Measurements from ENCODE around the gene IGFLR1. TPM values are rescaled to one million over a fixed set of nuclear protein-coding genes. Genes with fewer than 3 reads are reported as not detected.

IGFLR1 gene
- total and polyA plus RNA-seq, 2 of the 8 experiments (the other 6 are each of a cell fraction or from before 2014, with no cell fraction given): 8.4 to 28.9 TPM

GRCh38 chr19:35745328-35746086 lies 3.3 kb upstream of the IGFLR1 start, which contains the start of the genes PSENEN and U2AF1L4:
Gene PSENEN, plus strand, starts transcription at chr19:35745651. Its CDS starts 280 bp downstream, at chr19:35745931.
Gene U2AF1L4, minus strand, starts transcription at chr19:35745418. Its CDS starts 27 bp downstream, at chr19:35745391.
- Histone ChIP-seq H3K36me3 (ENCODE audit: control insufficient read depth in 2 of 4, insufficient read depth in 4 of 4, low read length in 3 of 4) (peaks cover 0 to 2% (median 0%) of the 10 kb centered on the region in 4 experiments; a peak in 1 of 8 replicates), H4K8ac (ENCODE audit: extremely low read depth, insufficient read depth, low read length) (peak within 1 kb of the TSS; percentile 82), H3K9ac (replicated peaks in 1 of 4; ENCODE audit: extremely low read depth in 1 of 4, low read depth in 3 of 4, low read length in 3 of 4) (peak within 1 kb of the TSS; percentile 56 to 82 (median 78)), H3K79me1 (ENCODE audit: low read depth, low read length) (no peaks in the 10 kb centered on the region; the same call in none of the 2 replicates), H3K9me3 (ENCODE audit: insufficient read depth in 2 of 2, low read depth in 1 of 2, low read length in 1 of 2) (no peaks in the 10 kb centered on the region), H2BK12ac (ENCODE audit: low read depth, low read length) (0 out of 2 replicates have a peak within 1 kb of the TSS, but pooled peaks have one; percentile 12), H2AFZ (ENCODE audit: low read length) (peak within 1 kb of the TSS; percentile 96), H3K18ac (ENCODE audit: extremely low read depth, low read length) (peak within 1 kb of the TSS; percentile 34), H3K56ac (replicated peaks; ENCODE audit: insufficient read length, low read depth, low read length) (peak within 1 kb of the TSS; percentile 54), H3K27ac (ENCODE audit: low read depth, low read length) (peak within 1 kb of the TSS; percentile 91), H3K4ac (replicated peaks; ENCODE audit: insufficient read length, low read depth, low read length) (peak within 1 kb of the TSS; percentile 13), H2BK15ac (ENCODE audit: low read length) (peak within 1 kb of the TSS; percentile 72; the same call in 1 of the 2 replicates), H3K14ac (ENCODE audit: insufficient read length) (no peak within 1 kb of the TSS), H4K20me1 (replicated peaks in 1 of 2; ENCODE audit: control insufficient read depth in 1 of 2, insufficient read depth in 2 of 2, low read length in 2 of 2) (peaks cover 0 to 2% of the 10 kb centered on the region in 2 experiments), H4K91ac (replicated peaks; ENCODE audit: insufficient read length, low read length) (no peak within 1 kb of the TSS), H2BK5ac (ENCODE audit: low read depth, low read length) (peak within 1 kb of the TSS; percentile 88; the same call in 1 of the 2 replicates), H2BK120ac (replicated peaks; ENCODE audit: low read depth, low read length) (no peak within 1 kb of the TSS), H2AK5ac (ENCODE audit: low read depth, low read length) (no peak within 1 kb of the TSS), H3K27me3 (replicated peaks in 1 of 4; ENCODE audit: control insufficient read depth in 3 of 4, extremely low read depth in 1 of 4, insufficient read depth in 3 of 4, low read length in 3 of 4) (no peaks in the 10 kb centered on the region), H3K4me3 (ENCODE audit: extremely low read depth in 1 of 4, insufficient read depth in 2 of 4, low read depth in 3 of 4, low read length in 4 of 4) (peak within 1 kb of the TSS; percentile 65 to 95 (median 82)), H2BK20ac (ENCODE audit: low read length) (no peak within 1 kb of the TSS), H3K79me2 (ENCODE audit: control insufficient read depth in 1 of 2, insufficient read depth in 2 of 2, low read length in 2 of 2) (peaks cover 0 to 7% of the 10 kb centered on the region in 2 experiments; a peak in 1 of 4 replicates), H3K4me2 (ENCODE audit: insufficient read depth in 1 of 2, low read depth in 2 of 2, low read length in 2 of 2) (peak within 1 kb of the TSS; percentile 59 to 84), H3K23me2 (ENCODE audit: low read depth, low read length) (peaks cover 15% of the 10 kb centered on the region), H3K23ac (ENCODE audit: insufficient read length) (no peak within 1 kb of the TSS), H3K4me1 (replicated peaks in 1 of 4; ENCODE audit: control insufficient read depth in 3 of 4, insufficient read depth in 4 of 4, low read length in 3 of 4) (peaks cover 0 to 4% (median 2%) of the 10 kb centered on the region in 4 experiments; a peak in 3 of 7 replicates), H4K5ac (ENCODE audit: insufficient read length, low read depth, low read length) (peak within 1 kb of the TSS; percentile 4)
- WGBS, 2 experiments (ENCODE audit: extremely low coverage in 1 of 2, insufficient coverage in 1 of 2, insufficient read length in 1 of 2, insufficient replicate concordance in 2 of 2, low coverage in 1 of 2, low lambda C conversion rate in 2 of 2, missing lambda C conversion rate in 1 of 2): 1% methylated on average over 38 of the region's 40 CpGs; no CpG with 5 or more reads in 1 of the 2 experiments
- ChIA-PET CTCF (ENCODE audit: partially characterized antibody) (interaction anchor here (0.6 to 1.5 kb wide), 4 partner anchors 74 to 186 kb away, joined by 3 to 4 read pairs (median 3); no protein-coding TSS in a partner anchor), POLR2A (ENCODE audit: partially characterized antibody) (interaction anchor here (0.6 to 2.7 kb wide), 21 partner anchors 9 to 571 kb away, joined by 3 to 23 read pairs (median 4); partner anchors contain the start of genes ALKBH6, ARHGAP33, HSPB6 and KIRREL2)
- DNase-seq (ENCODE audit: low read depth in 1 of 2, low spot score in 2 of 2) (peak; percentile 92 to 97), FAIRE-seq (peak; percentile 82)
- TF ChIP-seq CHD2 (IDR thresholded peaks at IDR 0.05; ENCODE audit: low read length) (no peak), TBP (IDR thresholded peaks at IDR 0.05; ENCODE audit: low read depth, low read length) (no peak), BACH1 (IDR thresholded peaks at IDR 0.05; ENCODE audit: low read length) (0 out of 2 replicates have a peak, but pooled peaks have one; percentile 8), EGR1 (IDR thresholded peaks at IDR 0.05; ENCODE audit: borderline replicate concordance, low read depth, low read length) (peak; percentile 95), JUND (IDR thresholded peaks at IDR 0.05; ENCODE audit: low read length) (peak; percentile 17; the same call in 1 of the 2 replicates), CTBP2 (IDR thresholded peaks at IDR 0.05; ENCODE audit: borderline replicate concordance, insufficient read depth, insufficient read length, low read length) (no peak), GABPA (IDR thresholded peaks at IDR 0.05; ENCODE audit: borderline replicate concordance, insufficient read depth, low read length) (peak; percentile 88; the same call in 1 of the 2 replicates), NRF1 (IDR thresholded peaks at IDR 0.05; ENCODE audit: low read depth, low read length) (peak; percentile 91)

All from H1 (cell line).